ENCODE measurements around the gene DIDO1. TPM values are rescaled to one million over a fixed set of nuclear protein-coding genes. Genes with fewer than 3 reads are reported as not detected.

DIDO1 gene
- total and polyA plus RNA-seq, 2 of the 13 experiments (the other 11 are each of a cell fraction or from before 2014, with no cell fraction given): 75.0 to 75.1 TPM

DNA sequence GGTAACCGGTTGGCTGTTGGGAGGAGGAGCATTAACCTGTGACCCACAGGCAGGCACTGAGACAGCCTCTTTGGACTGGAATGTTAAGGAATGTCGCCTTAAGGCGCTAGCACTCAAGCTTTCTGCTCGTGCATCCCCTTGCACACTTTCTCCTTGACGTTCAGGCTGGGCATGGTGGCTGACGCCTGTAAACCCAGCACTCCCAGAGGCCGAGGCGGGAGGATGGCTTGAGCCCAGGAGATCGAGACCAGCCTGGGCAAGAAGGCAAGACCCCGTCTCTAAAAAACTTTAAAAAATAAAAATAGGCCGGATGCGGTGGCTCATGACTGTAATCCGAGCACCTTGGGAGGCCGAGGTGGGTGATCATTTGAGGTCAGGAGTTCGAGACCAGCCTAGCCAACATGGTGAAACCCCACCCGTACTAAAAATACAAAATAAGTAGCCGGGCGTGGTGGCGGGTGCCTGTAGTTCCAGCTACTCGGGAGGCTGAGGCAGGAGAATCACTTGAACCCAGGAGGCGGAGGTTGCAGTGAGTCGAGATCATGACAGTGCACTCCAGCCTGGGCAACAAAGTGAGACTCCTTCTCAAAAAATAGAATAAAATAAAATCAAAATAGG lies 9.8 kb upstream of the DIDO1 start (continued):
- TF ChIP-seq, protein P1, sequence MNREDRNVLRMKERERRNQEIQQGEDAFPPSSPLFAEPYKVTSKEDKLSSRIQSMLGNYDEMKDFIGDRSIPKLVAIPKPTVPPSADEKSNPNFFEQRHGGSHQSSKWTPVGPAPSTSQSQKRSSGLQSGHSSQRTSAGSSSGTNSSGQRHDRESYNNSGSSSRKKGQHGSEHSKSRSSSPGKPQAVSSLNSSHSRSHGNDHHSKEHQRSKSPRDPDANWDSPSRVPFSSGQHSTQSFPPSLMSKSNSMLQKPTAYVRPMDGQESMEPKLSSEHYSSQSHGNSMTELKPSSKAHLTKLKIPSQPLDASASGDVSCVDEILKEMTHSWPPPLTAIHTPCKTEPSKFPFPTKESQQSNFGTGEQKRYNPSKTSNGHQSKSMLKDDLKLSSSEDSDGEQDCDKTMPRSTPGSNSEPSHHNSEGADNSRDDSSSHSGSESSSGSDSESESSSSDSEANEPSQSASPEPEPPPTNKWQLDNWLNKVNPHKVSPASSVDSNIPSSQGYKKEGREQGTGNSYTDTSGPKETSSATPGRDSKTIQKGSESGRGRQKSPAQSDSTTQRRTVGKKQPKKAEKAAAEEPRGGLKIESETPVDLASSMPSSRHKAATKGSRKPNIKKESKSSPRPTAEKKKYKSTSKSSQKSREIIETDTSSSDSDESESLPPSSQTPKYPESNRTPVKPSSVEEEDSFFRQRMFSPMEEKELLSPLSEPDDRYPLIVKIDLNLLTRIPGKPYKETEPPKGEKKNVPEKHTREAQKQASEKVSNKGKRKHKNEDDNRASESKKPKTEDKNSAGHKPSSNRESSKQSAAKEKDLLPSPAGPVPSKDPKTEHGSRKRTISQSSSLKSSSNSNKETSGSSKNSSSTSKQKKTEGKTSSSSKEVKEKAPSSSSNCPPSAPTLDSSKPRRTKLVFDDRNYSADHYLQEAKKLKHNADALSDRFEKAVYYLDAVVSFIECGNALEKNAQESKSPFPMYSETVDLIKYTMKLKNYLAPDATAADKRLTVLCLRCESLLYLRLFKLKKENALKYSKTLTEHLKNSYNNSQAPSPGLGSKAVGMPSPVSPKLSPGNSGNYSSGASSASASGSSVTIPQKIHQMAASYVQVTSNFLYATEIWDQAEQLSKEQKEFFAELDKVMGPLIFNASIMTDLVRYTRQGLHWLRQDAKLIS (CRISPR knock-in tag; IDR thresholded peaks at IDR 0.05): 0 out of 2 replicates have a peak, but pooled peaks have one; percentile 17
- no peak for TF ChIP-seq ZFP36L2 (CRISPR knock-in tag; IDR thresholded peaks at IDR 0.05)
- no peak for TF ChIP-seq HNF1A (IDR thresholded peaks at IDR 0.05; ENCODE audit: low read depth)
- TF ChIP-seq HNF1A (CRISPR knock-in tag; IDR thresholded peaks at IDR 0.05; ENCODE audit: borderline replicate concordance): no peak
- TF ChIP-seq ZNF256 (CRISPR knock-in tag; conservative IDR thresholded peaks at IDR 0.05): no peak
- TF ChIP-seq SNAPC2 (CRISPR knock-in tag; IDR thresholded peaks at IDR 0.05): no peak
- 0 out of 2 replicates have a peak, but pooled peaks have one; percentile 16 for TF ChIP-seq ZNF296 (CRISPR knock-in tag; conservative IDR thresholded peaks at IDR 0.05)
- no peak for TF ChIP-seq LBX2 (CRISPR knock-in tag; IDR thresholded peaks at IDR 0.05; ENCODE audit: borderline replicate concordance)
- peak; percentile 14; the same call in 1 of the 2 replicates for TF ChIP-seq ZFX (CRISPR knock-in tag; IDR thresholded peaks at IDR 0.05; ENCODE audit: low read depth)
- TF ChIP-seq IRF9 (CRISPR knock-in tag; IDR thresholded peaks at IDR 0.05; ENCODE audit: borderline replicate concordance): 0 out of 2 replicates have a peak, but pooled peaks have one; percentile 4
- peak; percentile 44; the same call in 1 of the 2 replicates for TF ChIP-seq ZBTB33 (CRISPR knock-in tag; IDR thresholded peaks at IDR 0.05)

Measured in HepG2 (cell line).